ENCODE results near the gene NPIPA7.
"Not testable (repeated sequence)": the region's sequence is repeated elsewhere in the genome, so short reads cannot be mapped to it uniquely, and the experiment has no call there.

Gene NPIPA7

DNA sequence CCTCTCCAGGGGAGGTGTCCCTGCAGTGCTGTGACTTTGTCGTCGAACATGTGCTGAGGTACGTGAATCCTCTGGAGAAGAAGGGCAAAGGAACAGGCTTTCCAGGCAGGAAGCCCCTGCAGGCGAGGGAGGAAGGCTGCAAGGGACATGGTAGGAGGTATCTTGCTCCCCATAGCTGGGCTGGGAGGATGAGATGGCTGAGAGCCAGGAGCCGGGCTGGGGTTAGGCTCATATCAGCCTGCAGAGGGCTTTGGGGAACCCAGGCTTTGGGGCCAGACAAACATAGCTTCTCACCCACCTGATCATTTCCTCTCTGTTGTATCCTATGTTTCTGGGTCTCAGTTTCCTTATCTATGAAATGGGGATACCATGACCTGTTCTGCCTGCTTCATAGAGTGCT lies 26.5 kb downstream of the NPIPA7 start:
- in situ Hi-C loops (cut with HindIII; ENCODE audit: low sequenced_read_pairs); H3K4me3 ChIP-seq (ENCODE audit: low read depth, low read length); DNase-seq (ENCODE audit: low read depth, low spot score): not testable (repeated sequence)

DNA sequence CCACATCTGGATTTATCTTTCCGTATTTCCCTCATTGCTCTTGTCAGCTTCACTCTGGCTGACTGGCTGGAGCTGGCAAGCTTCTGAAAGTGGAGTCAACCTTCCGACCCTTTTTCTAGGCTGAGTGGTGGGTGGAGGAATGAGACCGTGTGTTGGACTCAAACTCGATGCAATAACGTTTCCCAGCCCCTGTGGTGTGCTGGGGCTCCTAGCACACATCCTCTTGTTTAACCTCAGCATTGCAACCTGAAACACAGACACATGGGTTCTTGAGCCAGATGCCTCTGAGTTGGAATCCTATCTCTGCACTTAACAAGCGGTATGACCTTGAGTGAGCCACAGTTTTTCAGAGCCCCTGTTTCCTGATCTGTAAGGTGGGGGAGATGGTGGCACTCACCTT lies 29.5 kb downstream of the NPIPA7 start:
- DNase-seq (ENCODE audit: low read depth, low spot score); in situ Hi-C loops (cut with HindIII; ENCODE audit: low sequenced_read_pairs); H3K4me3 ChIP-seq (ENCODE audit: low read depth, low read length): not testable (repeated sequence)

DNA sequence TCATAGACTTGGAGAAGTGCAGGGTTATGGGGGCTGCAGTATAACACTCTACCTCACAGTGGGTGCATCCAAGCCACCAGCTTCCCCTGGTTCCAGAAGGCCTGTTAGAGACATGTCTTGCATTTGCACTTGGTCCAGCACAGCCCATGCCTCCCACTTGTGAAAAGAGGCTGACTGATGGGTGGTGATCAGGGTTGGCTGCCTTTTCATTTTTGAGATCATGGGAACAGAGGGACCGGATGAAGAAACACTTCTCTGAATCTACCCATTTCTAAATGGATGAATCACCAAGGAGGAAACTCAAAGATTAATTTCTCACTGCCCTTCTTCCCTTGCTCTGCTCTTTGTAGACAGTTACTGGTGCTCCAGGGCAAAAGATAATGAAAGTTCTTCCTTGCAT lies 34.8 kb downstream of the NPIPA7 start:
- H3K4me3 ChIP-seq (ENCODE audit: low read depth, low read length); in situ Hi-C loops (cut with HindIII; ENCODE audit: low sequenced_read_pairs); DNase-seq (ENCODE audit: low read depth, low spot score): not testable (repeated sequence)

DNA sequence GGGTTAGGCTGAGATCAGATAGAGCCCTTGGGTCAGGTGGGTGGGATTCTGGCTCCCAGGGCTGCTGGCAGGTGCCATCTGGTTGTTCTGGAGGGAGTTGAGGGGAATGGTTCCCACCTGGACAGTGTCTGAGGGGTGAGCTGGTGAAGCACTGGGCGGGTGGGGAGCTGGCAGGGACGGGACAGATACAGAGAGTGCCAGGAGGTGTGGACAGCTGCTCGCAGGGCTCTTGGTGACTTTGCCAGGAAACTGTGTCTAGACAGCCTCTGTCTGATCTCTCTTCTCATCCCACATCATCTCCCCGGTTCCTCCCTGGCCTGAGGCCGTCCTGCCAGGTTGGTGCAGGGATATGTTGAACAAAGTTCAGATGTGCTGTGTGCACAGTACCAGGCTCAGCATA lies 38.1 kb downstream of the NPIPA7 start:
- DNase-seq (ENCODE audit: low read depth, low spot score); in situ Hi-C loops (cut with HindIII; ENCODE audit: low sequenced_read_pairs): not testable (repeated sequence)

DNA sequence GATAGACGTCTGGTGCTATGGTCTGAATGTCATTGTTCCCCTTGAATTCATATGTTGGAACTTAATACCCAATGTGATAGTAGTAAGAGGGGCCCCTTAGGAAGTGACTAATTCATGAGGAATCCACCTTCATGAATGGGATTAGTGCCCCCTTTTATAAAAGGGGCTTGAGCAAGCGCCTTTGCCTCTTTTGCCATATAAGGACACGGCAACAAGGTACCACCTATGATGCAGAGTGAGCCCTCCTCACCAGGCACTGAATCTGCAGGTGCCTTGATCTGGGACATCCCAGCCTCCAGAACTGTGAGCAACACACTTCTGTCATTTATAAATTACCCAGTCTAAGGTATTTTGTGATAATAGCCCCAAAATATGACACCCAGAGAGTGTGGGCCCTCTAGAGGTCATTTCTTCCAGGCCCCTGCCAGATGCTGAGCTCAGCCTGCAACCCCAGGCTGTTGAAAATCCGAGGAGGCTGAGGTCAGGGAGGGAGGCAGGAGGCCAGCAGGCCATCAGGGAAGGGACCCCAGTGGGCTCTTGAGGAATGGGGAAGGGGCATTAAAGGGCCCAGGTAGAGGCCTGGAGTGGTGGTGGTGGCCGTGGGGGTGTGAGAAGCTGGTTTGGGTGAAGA lies 39.1 kb downstream of the NPIPA7 start:
- H3K4me3 ChIP-seq (ENCODE audit: low read depth, low read length); in situ Hi-C loops (cut with HindIII; ENCODE audit: low sequenced_read_pairs); DNase-seq (ENCODE audit: low read depth, low spot score): not testable (repeated sequence)

More for the DNA sequence above, 38.1 kb downstream of the NPIPA7 start:
- not testable (repeated sequence) for H3K4me3 ChIP-seq (ENCODE audit: low read depth, low read length)

DNA sequence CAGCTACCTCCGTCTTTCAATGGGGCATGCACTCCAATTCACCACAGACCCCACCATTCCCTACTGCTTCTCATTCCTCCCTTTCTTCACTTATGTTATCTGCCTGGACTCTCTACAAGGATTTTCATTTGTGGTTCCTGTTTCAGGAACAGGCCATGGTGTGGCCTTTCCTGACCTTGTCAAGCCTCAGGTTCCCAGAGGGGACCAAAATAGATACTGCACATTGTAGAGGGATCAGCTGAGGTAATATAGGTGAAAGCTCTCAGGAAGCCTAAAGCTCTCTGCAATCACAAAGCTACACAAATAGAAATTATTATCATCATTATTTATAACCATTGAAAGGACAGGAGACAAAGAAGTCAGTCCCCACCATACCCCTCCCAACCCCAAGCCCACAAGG lies 41.6 kb downstream of the NPIPA7 start:
- in situ Hi-C loops (cut with HindIII; ENCODE audit: low sequenced_read_pairs); DNase-seq (ENCODE audit: low read depth, low spot score); H3K4me3 ChIP-seq (ENCODE audit: low read depth, low read length): not testable (repeated sequence)

DNA sequence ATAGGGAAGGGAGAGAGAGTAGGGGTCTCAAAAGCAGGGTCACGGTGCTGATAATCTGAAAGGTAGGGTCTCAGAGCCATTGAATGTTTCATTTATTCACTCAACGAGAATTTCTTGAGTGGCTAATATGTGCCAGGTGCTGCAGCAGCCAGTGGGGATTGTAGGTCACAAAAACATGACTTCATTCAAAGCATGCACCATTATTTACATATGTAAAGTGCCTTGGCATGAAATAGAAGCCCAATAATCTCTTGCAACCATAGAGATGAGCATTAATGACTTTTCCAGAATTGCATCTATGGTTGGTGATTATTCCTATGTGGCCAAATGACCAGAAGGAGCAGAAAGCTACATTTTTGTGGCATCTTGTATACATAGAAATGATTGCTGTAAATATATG lies 46.2 kb downstream of the NPIPA7 start:
- in situ Hi-C loops (cut with HindIII; ENCODE audit: low sequenced_read_pairs); H3K4me3 ChIP-seq (ENCODE audit: low read depth, low read length); DNase-seq (ENCODE audit: low read depth, low spot score): not testable (repeated sequence)

DNA sequence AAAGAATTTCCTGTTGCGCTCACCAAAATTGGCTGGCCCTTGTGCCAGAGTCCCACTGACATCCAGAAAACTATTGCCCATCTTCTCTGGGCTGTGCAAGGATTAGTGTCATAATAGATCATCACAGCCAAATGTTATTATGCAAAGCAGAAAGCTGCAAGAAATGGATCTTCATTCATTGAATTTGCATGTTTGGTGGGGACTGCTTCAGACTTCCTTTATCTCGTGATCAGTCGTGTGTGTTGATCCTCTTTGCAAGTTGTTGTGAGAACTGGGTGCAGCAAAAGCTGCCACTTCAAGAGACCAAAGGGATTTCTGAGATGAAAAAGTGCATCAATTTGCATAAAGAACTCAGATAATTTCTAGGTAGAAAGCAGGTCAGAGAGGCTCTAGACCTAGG lies 52.2 kb downstream of the NPIPA7 start:
- in situ Hi-C loops (cut with HindIII; ENCODE audit: low sequenced_read_pairs): not testable (repeated sequence)

DNA sequence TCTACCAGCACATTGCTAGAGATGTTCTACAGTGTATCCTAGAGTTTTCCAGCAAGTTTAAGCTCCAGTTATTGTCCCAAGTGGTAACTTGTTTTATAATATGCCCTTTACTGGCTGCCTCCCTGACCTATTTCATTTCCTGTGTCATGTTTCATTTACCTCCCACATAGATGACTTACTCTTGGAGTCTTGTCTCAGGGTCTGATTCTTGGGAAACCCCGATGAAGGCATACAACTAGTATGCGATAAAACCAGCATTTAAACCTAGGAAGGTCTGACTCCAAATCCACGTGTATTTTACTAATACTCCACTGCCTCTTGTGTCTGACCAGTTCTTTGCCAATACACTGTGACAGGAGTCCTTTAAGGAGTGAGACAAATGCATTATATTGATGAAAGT lies 55.8 kb downstream of the NPIPA7 start:
- in situ Hi-C loops (cut with HindIII; ENCODE audit: low sequenced_read_pairs); H3K4me3 ChIP-seq (ENCODE audit: low read depth, low read length); DNase-seq (ENCODE audit: low read depth, low spot score): not testable (repeated sequence)

More for the DNA sequence above, 52.2 kb downstream of the NPIPA7 start:
- DNase-seq (ENCODE audit: low read depth, low spot score); H3K4me3 ChIP-seq (ENCODE audit: low read depth, low read length): not testable (repeated sequence)

DNA sequence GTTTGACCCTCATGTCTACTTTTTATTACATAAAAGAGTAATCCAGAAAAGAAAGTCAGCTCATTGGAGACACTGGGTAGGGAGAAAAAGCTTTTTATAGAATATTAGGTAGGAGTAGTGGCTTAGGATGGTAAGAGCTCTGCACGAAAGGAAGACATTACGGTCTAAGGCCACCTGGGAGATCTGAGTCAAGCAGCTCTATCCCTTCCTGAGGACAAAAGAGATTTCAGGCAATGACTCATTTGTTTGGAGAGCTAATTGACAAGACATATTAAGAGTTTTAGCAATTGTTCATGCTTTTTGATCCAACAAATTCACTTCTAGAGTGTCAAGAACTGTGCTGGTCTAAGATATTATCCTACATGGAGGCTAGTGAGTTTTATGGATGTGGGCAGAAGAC lies 62.5 kb downstream of the NPIPA7 start:
- DNase-seq (ENCODE audit: low read depth, low spot score); in situ Hi-C loops (cut with HindIII; ENCODE audit: low sequenced_read_pairs); H3K4me3 ChIP-seq (ENCODE audit: low read depth, low read length): not testable (repeated sequence)

Measured in astrocyte of the spinal cord (primary cell).